Astrocyte (in vitro differentiated cells and primary cell): ENCODE results near the gene NDUFV3. TPM values are rescaled to one million over a fixed set of nuclear protein-coding genes. Genes with fewer than 3 reads are reported as not detected.
"Not testable (repeated sequence)": the region's sequence is repeated elsewhere in the genome, so short reads cannot be mapped to it uniquely, and the experiment has no call there.

ENCODE experiments used
- DNase-seq: peaks from one replicate; pipeline ENCODE4 v3.0.0-alpha.2; 2010; ENCODE audit warnings: low read depth
- FAIRE-seq: peaks from 2 replicates; lab custom pipeline; 2011; peaks lifted over from hg19 to GRCh38; lab: Jason Lieb, UNC
- H2AFZ ChIP-seq: 2 replicates; pipeline ENCODE4 v1.6.0; 2012; ENCODE audit warnings: low read depth, low read length, inconsistent platforms
- H3K27ac ChIP-seq: 2 replicates; pipeline ENCODE4 v1.5.1; 2011; ENCODE audit warnings: low read depth, low read length, inconsistent platforms
- H3K27me3 ChIP-seq: 2 replicates; pipeline ENCODE4 v1.6.0; 2011; ENCODE audit warnings: low read length, inconsistent platforms; ENCODE audit not compliant: insufficient read depth
- H3K36me3 ChIP-seq: 2 replicates; pipeline ENCODE4 v1.5.1; 2011; ENCODE audit warnings: low read length, inconsistent platforms; ENCODE audit not compliant: insufficient read depth
- H3K4me1 ChIP-seq: 2 replicates; pipeline ENCODE4 v1.5.1; 2011; ENCODE audit warnings: low read length, inconsistent platforms; ENCODE audit not compliant: insufficient read depth
- H3K4me2 ChIP-seq: 2 replicates; pipeline ENCODE4 v1.6.0; 2012; ENCODE audit warnings: low read length, inconsistent platforms
- H3K4me3 ChIP-seq: 2 replicates; pipeline ENCODE4 v1.5.1; 2011; ENCODE audit warnings: low read depth, mild to moderate bottlenecking, low read length, inconsistent platforms; ENCODE audit not compliant: insufficient read depth
- H3K79me2 ChIP-seq: 2 replicates; pipeline ENCODE4 v1.6.0; 2012; ENCODE audit warnings: mild to moderate bottlenecking, low read length, inconsistent platforms; ENCODE audit not compliant: insufficient read depth
- H3K9ac ChIP-seq: 2 replicates; pipeline ENCODE4 v1.6.0; 2012; ENCODE audit warnings: mild to moderate bottlenecking, low read length, inconsistent platforms
- H3K9me3 ChIP-seq: 2 replicates; pipeline ENCODE4 v1.5.1; 2012; ENCODE audit warnings: low read depth, mild to moderate bottlenecking, low read length, inconsistent platforms; ENCODE audit not compliant: insufficient read depth
- H4K20me1 ChIP-seq: 2 replicates; pipeline ENCODE4 v1.6.0; 2012; ENCODE audit warnings: low read length, inconsistent platforms; ENCODE audit not compliant: insufficient read depth
- H3K27ac Mint-ChIP-seq: one replicate; pipeline ENCODE4 v1.8.0; 2021; ENCODE audit warnings: mild to moderate bottlenecking, mixed read lengths; ENCODE audit not compliant: unreplicated experiment
- H3K27me3 Mint-ChIP-seq: one replicate; pipeline ENCODE4 v1.8.0; 2021; ENCODE audit warnings: low read depth, mixed read lengths; ENCODE audit not compliant: unreplicated experiment
- H3K36me3 Mint-ChIP-seq: one replicate; pipeline ENCODE4 v1.8.0; 2021; ENCODE audit warnings: low read depth, mixed read lengths; ENCODE audit not compliant: unreplicated experiment
- H3K4me1 Mint-ChIP-seq: one replicate; pipeline ENCODE4 v1.8.0; 2021; ENCODE audit warnings: low read depth, mixed read lengths; ENCODE audit not compliant: unreplicated experiment
- H3K4me3 Mint-ChIP-seq: one replicate; pipeline ENCODE4 v1.8.0; 2021; ENCODE audit warnings: mild to moderate bottlenecking, moderate library complexity, mixed read lengths; ENCODE audit not compliant: unreplicated experiment
- H3K9me3 Mint-ChIP-seq: one replicate; pipeline ENCODE4 v1.8.0; 2021; ENCODE audit warnings: mild to moderate bottlenecking, mixed read lengths; ENCODE audit not compliant: unreplicated experiment
- EZH2 ChIP-seq: IDR thresholded peaks from 2 replicates; pipeline ENCODE4 v1.6.1; 2012; ENCODE audit warnings: mild to moderate bottlenecking, low read length, inconsistent platforms; ENCODE audit not compliant: insufficient read depth
- total RNA-seq: library from RNA; stranded (reverse); gene quantifications from 2 replicates; pipeline ENCODE4 v1.2.1, GENCODE V29; 2021
- TF ChIP-seq, protein P1 (sequence below): IDR thresholded peaks from 2 replicates; pipeline ENCODE4 v1.5.1; 2011; ENCODE audit warnings: low read depth, mild to moderate bottlenecking, inconsistent platforms, low read length, moderate library complexity; ENCODE audit not compliant: insufficient read depth

The NDUFV3 gene
- total RNA-seq, 1 donor from 2014 or later: 42.5 TPM

DNA sequence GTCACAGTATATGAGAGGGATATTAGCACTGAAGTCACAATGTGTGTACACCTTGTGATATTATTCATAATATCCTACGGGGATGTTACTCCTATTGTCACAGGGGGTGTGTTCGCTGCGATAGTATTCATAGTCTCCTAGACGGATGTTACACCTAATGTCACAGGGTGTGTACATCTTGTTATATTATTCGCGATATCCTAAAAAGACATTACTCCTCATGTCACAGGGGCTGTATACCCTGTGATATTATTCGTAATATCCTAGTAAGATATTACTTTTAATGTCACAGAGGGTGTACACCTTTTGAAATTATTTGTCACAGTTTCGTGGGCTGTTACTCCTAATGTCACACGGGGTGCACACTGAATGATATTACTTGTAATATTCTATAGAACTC lies 58.1 kb downstream of the NDUFV3 start:
- not testable (repeated sequence) for H3K27me3 Mint-ChIP-seq, H3K4me2 ChIP-seq, FAIRE-seq, H3K9ac ChIP-seq, H3K27me3 ChIP-seq, H3K9me3 ChIP-seq, H3K4me1 ChIP-seq, H3K4me1 Mint-ChIP-seq, H3K27ac Mint-ChIP-seq, H3K4me3 Mint-ChIP-seq, H4K20me1 ChIP-seq, H3K79me2 ChIP-seq, H3K27ac ChIP-seq, DNase-seq, H3K4me3 ChIP-seq, H3K9me3 Mint-ChIP-seq, H3K36me3 Mint-ChIP-seq, H3K36me3 ChIP-seq, H2AFZ ChIP-seq

GRCh38 chr21:42956824-42957630 lies 63.9 kb downstream of the NDUFV3 start:
- H3K4me3 ChIP-seq: no peak overlapping the region
- Mint-ChIP-seq H3K27me3 (no peaks in the 10 kb centered on the region), H3K4me1 (no peaks in the 10 kb centered on the region), H3K36me3 (no peaks in the 10 kb centered on the region), H3K4me3 (no peak overlapping the region), H3K27ac (no peak overlapping the region), H3K9me3 (no peaks in the 10 kb centered on the region)
- TF ChIP-seq, protein P1, sequence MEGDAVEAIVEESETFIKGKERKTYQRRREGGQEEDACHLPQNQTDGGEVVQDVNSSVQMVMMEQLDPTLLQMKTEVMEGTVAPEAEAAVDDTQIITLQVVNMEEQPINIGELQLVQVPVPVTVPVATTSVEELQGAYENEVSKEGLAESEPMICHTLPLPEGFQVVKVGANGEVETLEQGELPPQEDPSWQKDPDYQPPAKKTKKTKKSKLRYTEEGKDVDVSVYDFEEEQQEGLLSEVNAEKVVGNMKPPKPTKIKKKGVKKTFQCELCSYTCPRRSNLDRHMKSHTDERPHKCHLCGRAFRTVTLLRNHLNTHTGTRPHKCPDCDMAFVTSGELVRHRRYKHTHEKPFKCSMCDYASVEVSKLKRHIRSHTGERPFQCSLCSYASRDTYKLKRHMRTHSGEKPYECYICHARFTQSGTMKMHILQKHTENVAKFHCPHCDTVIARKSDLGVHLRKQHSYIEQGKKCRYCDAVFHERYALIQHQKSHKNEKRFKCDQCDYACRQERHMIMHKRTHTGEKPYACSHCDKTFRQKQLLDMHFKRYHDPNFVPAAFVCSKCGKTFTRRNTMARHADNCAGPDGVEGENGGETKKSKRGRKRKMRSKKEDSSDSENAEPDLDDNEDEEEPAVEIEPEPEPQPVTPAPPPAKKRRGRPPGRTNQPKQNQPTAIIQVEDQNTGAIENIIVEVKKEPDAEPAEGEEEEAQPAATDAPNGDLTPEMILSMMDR: no peak
- no peak for TF ChIP-seq EZH2
- no peaks in the 10 kb centered on the region for H3K27me3 ChIP-seq
- no peaks in the 10 kb centered on the region for H3K9me3 ChIP-seq
- H3K4me2 ChIP-seq: no peak overlapping the region
- no peak overlapping the region for H3K9ac ChIP-seq
- H3K27ac ChIP-seq: no peak overlapping the region
- H2AFZ ChIP-seq: no peak overlapping the region
- DNase-seq (no peak), FAIRE-seq (no peak)
- H3K79me2 ChIP-seq: no peaks in the 10 kb centered on the region
- no peaks in the 10 kb centered on the region for H3K36me3 ChIP-seq
- no peaks in the 10 kb centered on the region for H3K4me1 ChIP-seq
- H4K20me1 ChIP-seq: no peaks in the 10 kb centered on the region

GRCh38 chr21:42958122-42958521 lies 65.0 kb downstream of the NDUFV3 start:
- not testable (repeated sequence) for H3K4me3 ChIP-seq, H3K79me2 ChIP-seq, H3K9ac ChIP-seq, H2AFZ ChIP-seq, H4K20me1 ChIP-seq, H3K36me3 ChIP-seq, H3K27ac ChIP-seq, H3K27me3 ChIP-seq, H3K4me3 Mint-ChIP-seq, H3K4me2 ChIP-seq, H3K9me3 ChIP-seq, H3K27ac Mint-ChIP-seq, H3K9me3 Mint-ChIP-seq, H3K36me3 Mint-ChIP-seq, H3K4me1 ChIP-seq, H3K27me3 Mint-ChIP-seq, DNase-seq, FAIRE-seq, H3K4me1 Mint-ChIP-seq
